Right hindlimb (tissue), 1 donor: Measurements from ENCODE around the gene ATN1.
A peak's percentile ranks its signal among the peaks of the same experiment; 100 is the strongest.
"Not testable (repeated sequence)": the region's sequence is repeated elsewhere in the genome, so short reads cannot be mapped to it uniquely, and the experiment has no call there.

Source experiments
- DNase-seq: peaks from one replicate; pipeline ENCODE4 v3.0.0-alpha.2; 2018

Gene ATN1

GRCh38 chr12:6927379-6928021 lies at the start of gene ATN1:
ATN1 (plus strand) TSS chr12:6927959; CDS start chr12:6934002, 6,043 bp downstream.
- DNase-seq: peak; percentile 95

GRCh38 chr12:6879824-6880223 lies 47.9 kb upstream of the ATN1 start:
- not testable (repeated sequence) for DNase-seq

DNA sequence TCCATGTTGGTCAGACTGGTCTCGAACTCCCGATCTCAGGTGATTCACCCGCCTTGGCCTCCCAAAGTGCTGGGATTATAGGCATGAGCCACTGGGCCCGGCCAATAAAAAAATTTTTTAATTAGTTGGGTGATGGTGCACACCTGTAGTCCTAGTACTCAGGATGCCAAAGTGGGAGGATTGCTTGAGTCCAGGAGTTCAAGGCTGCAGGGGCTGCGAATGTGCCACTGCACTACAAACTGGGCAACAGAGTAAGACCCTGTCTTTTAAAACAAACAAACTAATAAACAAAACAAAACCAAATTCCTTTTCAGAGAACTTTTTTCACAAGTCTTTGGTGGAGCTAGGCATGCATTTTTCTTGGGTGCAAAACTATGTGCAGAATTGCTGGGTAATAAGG lies 44.5 kb upstream of the ATN1 start:
- no peak for DNase-seq

DNA sequence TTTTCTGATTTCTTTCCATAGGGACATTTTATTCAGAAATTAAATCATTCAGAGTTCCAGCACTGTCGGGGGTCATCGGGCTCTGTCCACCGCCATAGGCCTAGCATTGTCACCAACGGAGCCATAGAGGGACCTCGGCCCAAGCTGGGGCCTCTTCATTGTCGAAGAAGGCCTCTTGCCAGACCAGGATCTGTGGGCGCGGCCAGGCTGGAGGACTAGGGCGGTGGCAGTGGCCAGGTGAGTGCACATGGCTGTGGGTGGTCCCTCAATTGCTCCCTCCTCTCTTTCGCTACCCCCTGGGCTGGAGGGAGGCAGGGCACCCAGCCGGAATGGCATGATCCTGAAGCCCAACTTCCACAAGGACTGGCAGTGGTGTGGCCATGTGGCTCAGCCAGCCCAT lies 44.1 kb upstream of the ATN1 start:
- DNase-seq: no peak

DNA sequence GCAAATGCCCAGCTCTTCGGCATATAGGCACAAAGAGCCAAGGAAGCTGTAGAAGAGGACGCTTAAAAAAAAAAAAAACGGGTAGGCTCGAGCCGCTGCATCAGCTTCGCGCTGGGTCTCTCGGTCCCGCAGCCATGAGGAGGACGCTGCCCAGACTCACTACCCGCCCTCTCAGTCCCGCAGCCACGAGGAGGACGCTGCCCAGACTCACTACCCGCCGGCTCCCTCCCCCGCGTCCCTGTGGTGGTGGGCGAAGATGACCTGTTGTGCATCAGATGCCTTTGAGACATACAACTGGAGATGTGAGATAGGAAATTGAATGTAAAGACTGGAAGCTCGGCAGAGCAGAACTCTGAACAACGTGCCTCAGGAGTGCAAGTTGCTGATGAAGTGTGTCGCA lies 43.2 kb upstream of the ATN1 start:
- DNase-seq: no peak

GRCh38 chr12:6886206-6886999 lies 41.4 kb upstream of the ATN1 start:
- not testable (repeated sequence) for DNase-seq

GRCh38 chr12:6887460-6887859 lies 40.3 kb upstream of the ATN1 start:
- no peak for DNase-seq

DNA sequence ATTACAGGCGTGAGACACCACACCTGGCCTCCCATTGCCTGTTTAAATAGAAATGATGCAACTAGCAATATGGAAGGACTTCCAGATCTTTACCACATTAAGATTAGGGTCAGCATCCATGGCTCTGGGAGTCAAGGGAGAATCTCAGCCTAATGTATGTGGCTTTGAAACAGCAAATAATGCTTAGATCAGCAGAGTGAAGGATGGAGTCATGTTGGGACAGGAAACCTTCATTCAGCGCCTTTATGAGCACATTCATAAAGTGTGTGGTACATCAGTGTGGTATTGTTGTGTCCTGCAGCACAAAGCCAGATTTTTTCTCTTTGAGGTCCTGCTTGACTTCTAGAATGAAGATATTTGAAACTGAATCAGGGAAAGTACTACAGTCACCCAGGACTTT lies 39.4 kb upstream of the ATN1 start:
- no peak for DNase-seq

GRCh38 chr12:6888794-6889193 lies 39.0 kb upstream of the ATN1 start:
- not testable (repeated sequence) for DNase-seq

DNA sequence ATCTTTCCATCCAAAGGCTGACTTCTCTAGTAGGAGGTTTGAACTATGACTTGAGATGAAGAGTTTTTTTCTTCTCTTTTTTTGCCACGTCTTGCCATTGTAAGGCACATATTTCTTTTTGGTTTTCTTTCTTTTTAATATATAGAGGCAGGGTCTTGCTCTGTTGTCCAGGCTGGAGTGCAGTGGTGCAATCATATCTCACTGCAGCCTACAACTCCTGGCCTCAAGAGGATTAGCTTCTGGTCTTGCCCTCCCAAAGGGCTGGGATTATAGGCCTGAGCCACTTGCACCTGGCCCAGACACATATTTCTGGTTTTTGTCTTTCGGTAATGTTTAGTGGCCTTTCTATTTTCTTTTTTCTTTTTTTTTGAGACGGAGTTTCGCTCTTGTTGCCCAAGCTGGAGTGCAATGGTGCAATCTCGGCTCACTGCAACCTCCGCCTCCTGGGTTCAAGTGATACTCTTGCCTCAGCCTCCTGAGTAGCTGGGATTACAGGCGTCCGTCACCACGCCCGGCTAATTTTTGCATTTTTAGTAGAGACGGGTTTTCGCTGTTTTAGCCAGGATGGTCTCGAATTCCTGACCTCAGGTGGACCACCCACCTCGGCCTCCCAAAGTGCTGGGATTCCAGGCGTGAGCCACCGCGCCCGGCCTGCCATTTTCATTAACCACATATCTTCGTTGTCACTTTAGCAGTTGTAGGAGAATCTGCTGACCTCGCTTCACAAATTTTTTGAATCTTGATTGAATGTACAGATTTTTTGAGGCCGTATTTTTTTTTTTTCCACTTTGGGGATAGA lies 37.8 kb upstream of the ATN1 start:
- not testable (repeated sequence) for DNase-seq

- peak; percentile 99 for DNase-seq
These were observed 36.7 kb upstream of the ATN1 start for GRCh38 chr12:6890789-6891645.

GRCh38 chr12:6891646-6892001 lies 36.1 kb upstream of the ATN1 start:
- no peak for DNase-seq

GRCh38 chr12:6892683-6893082 lies 35.1 kb upstream of the ATN1 start:
- DNase-seq: not testable (repeated sequence)

GRCh38 chr12:6894321-6894720 lies 33.4 kb upstream of the ATN1 start:
- no peak for DNase-seq

DNA sequence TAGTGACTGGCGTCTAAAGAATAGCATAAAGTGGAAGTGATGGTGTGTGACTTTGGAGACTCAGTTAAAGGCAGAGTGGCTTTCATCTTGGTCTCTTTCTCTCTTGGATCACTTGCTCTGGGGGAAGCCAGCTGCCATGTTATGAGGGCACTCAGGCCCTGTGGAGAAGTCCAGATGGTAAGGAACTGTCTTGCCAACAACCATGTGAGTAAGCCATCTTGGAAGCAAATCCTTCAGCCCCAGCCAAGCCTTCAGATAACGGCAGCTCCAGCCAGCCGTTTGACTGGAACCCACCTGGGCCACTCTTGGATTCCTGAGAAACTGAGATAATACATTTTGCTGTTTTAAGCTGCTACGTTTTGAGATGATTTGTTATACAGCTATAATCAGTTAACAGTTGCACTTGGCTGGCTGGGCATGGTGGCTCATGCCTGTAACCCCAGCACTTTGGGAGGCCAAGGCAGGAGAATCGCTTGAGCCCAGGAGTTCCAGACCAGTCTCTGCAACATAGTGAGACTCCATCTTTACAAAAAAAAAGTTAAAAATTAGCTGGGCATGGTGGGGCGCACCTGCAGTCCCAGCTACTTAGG lies 30.8 kb upstream of the ATN1 start:
- DNase-seq: no peak

GRCh38 chr12:6899427-6899826 lies 28.3 kb upstream of the ATN1 start:
- no peak for DNase-seq

GRCh38 chr12:6899837-6900519 lies 27.8 kb upstream of the ATN1 start:
- DNase-seq: peak; percentile 57

- no peak for DNase-seq
These were observed 25.3 kb upstream of the ATN1 start for GRCh38 chr12:6902448-6902847.

DNA sequence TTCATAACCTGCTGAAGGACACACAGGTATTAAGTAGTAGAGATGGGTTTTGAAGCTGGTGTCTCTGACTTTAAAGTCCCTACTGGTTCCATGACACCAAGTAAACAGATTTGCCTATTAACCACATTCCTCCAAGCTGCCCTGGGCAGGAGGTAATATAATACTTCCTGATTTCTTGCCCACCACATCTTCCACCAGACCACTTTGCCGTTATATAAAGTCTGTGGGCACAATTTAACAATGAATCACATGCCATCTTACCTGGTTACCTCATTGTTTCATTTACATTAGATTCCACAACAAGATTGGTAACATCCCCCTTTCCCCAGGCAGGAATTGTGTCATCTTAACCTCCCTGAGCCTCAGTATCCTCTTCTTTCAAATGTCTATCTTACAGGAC lies 24.0 kb upstream of the ATN1 start:
- DNase-seq: no peak

GRCh38 chr12:6904280-6905276 lies 23.2 kb upstream of the ATN1 start, which contains the start of gene LRRC23:
LRRC23 (plus strand) TSS chr12:6904822; CDS start chr12:6905634, 812 bp downstream.
- peak; percentile 98 for DNase-seq
